IPS DF 4.7 (cell line): ENCODE results near the gene CDKAL1.
"Not testable (repeated sequence)": the region's sequence is repeated elsewhere in the genome, so short reads cannot be mapped to it uniquely, and the experiment has no call there.

Experiments used
- DNase-seq: peaks from one replicate; pipeline ENCODE4 v3.0.0-alpha.2; 2013; ENCODE audit warnings: low spot score; ENCODE audit errors: extremely low read depth

CDKAL1 gene

GRCh38 chr6:21235162-21235561 is 700.9 kb downstream of the CDKAL1 start:
- DNase-seq = no peak

DNA sequence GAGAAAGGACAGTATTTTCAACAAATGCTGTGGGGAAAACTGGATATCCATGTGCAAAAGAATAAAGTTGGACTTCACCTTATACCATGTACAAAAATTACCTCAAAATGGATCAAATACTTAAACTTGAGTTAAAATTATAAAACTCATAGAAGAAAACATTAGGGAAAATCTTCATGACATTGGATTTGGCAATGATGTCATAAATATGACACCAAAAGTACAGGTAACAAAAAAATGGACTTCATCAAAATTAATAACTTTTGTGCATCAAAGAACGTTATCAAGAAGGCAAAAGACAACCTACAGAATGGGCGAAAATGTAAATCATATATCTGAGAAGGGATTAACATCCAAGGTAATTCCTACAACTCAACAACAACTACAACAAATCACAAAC is 704.0 kb downstream of the CDKAL1 start:
- DNase-seq = no peak

- DNase-seq = no peak
These were observed 706.5 kb downstream of the CDKAL1 start for GRCh38 chr6:21240709-21241108.

DNA sequence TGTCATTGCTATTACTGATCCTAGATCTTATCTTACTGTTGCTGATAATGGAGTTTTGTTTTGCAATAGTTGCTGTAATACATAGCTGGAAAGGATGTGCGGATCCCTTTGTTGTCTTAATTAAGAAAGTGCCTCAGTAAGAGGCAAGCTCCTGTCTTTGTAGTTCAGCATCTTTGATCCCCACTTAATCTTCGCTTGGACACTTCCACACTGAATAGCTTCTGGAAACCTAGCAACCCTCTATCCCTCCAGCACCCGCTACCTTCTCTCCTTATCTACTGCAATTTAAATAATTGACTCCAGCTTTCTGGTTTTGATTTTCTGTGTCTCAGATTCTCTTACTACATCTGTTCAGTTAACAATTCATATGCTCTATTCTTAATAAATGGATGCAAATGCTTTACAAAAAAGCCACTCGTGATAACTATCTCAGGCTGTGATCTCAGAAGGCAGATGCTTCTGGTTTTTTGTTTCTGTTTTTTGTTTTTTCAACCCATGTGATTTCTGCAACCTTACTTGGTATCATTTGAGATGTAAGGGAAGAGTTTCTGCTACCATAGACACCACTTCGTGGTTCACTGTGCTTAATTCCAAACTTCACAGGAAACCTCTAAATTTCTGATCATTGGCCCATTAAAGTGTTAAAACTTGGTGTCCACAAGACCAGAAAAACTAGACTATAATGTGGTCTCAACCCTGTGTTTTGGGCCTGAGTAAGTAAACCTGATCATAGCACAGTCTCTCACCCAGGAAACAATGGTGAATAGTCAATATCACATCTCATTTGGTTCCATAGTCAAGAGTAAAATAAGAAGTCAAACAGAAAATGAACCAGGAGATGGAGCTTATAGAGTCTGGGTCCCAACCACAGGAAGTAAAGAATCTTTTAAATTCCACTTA is 707.2 kb downstream of the CDKAL1 start:
- DNase-seq = no peak

- DNase-seq = no peak
These were observed 710.7 kb downstream of the CDKAL1 start for GRCh38 chr6:21244897-21245470.

GRCh38 chr6:21245488-21245887 is 711.2 kb downstream of the CDKAL1 start:
- DNase-seq = no peak

DNA sequence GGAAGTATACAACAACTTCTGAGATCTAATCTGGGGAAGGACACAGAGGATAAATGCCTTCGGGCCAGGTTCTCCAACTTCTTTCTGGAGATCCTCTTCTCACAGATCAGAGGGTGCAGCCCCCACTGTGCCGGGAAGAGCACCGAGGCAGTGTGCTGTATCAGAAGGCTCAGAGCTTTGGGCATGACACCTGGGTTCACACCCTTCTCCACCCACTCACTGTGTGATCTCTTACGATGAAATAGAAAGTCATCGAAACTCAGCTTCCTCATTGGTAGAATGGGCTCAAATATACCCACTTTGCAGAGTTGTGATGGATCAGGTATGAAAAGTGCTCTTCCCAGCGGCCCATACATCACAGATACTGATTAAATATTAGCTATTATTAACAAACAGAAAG is 711.8 kb downstream of the CDKAL1 start:
- DNase-seq = no peak

DNA sequence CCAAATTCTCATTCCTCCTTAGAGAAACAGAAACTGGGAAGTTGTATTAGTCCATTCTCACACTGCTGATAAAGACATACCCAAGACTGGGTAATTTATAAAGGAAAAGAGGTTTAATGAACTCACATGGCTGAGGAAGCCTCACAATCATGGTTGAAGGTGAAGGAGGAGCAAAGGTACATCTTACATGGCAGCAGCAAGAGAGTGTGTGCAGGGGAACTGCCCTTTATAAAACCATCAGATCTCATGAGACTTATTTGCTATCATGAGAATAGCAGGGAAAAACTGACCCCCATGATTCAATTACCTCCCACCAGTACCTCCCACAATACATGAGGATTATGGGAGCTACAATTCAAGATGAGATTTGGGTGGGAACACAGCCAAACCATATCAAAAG is 720.2 kb downstream of the CDKAL1 start:
- not testable (repeated sequence) for DNase-seq

DNA sequence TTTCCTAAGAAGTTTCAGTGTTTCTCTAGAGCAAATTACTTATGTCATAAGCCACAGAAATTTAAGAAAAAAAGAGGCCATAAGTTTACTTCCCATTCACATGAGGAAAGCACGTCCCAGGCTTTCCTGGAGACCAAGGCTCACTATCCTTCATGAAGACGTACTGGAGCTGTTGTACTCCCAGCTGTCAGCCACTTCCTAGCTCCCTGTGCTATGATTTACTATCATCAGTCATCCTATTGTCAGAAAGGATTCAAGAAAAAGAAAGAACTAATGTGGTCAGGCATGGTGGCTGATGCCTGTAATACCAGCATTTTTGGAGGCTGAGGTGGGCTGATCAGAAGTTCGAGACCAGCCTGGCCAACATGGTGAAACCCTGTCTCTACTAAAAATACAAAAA is 721.9 kb downstream of the CDKAL1 start:
- DNase-seq = no peak

- DNase-seq = no peak
These were observed 722.9 kb downstream of the CDKAL1 start for GRCh38 chr6:21257125-21257524.

DNA sequence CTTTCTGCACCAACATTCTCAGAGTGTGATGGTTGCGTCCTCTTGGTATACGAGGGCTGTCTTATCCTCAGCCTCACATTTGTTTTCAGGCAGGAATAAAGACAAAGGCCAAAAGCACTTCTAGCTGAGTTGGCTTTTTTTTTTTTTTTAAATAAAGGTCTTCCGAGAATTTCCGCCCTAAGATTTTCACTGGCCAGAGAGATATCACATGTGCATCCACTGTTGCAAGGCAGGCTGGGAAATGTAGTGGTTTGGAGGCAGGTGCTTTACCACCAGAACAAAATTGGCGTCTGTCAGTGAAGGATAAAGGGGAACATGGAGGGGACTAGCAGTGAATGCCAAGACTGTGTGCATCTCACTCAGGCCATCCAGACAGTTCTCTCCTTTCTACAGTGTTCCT is 724.4 kb downstream of the CDKAL1 start:
- no peak for DNase-seq

DNA sequence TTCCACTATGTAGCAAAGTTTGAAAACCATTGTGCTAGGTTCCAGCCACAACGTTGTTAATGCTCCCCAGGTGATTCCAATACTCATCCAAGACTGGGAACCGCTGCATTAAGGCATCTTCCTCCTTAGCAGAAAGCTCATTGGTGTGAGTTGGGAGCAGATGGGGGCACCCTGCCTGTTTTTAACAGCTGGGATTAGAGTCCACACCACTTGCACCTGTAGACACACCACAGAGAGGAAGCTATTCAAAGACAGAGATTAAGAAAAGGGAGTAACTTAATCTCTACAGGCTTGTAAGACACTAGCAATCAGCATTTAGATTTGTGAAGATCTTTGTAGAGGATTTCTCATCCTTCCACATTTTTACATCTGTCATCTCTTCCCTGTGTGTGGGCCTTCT is 725.4 kb downstream of the CDKAL1 start:
- DNase-seq = no peak

GRCh38 chr6:21262504-21262903 is 728.2 kb downstream of the CDKAL1 start:
- DNase-seq = no peak

- DNase-seq = no peak
These were observed 729.5 kb downstream of the CDKAL1 start for GRCh38 chr6:21263531-21264287.

- no peak for DNase-seq
These were observed 730.2 kb downstream of the CDKAL1 start for GRCh38 chr6:21264288-21265033.

DNA sequence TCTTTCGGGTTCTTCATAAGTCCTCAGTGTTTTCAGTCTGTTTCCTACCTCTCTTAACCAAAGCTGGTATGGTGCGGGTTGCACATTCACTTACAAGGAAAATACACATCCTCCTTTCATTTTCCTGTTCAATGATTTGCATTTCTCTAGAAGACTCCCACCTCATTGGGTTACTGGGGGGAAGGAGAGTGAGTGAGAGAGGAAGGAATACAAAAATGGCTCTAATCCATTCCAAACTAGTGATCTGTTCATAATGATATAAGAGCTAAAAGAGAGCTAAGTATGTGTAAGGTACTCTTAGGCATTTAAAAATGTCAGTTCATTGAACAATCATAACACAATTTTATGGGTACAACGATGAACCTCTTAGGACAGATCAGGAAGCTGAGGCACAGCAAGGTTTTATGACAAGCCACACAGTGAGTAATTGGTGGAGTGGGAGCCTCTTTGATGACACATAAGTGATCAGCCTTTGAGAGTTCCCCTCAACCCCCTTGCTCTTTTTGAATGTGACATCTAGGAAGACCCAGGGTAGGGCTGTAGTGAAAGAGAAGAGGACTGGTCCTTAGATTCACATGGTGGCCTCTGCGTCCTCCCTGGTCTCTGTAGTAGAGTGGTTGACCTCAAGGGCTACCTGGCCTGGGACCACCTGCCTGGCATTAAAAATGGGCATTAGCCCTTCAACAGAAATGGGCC is 730.9 kb downstream of the CDKAL1 start:
- no peak for DNase-seq

- DNase-seq = no peak
These were observed 731.4 kb downstream of the CDKAL1 start for GRCh38 chr6:21265730-21266044.

GRCh38 chr6:21270636-21271201 is 736.5 kb downstream of the CDKAL1 start:
- DNase-seq = no peak

DNA sequence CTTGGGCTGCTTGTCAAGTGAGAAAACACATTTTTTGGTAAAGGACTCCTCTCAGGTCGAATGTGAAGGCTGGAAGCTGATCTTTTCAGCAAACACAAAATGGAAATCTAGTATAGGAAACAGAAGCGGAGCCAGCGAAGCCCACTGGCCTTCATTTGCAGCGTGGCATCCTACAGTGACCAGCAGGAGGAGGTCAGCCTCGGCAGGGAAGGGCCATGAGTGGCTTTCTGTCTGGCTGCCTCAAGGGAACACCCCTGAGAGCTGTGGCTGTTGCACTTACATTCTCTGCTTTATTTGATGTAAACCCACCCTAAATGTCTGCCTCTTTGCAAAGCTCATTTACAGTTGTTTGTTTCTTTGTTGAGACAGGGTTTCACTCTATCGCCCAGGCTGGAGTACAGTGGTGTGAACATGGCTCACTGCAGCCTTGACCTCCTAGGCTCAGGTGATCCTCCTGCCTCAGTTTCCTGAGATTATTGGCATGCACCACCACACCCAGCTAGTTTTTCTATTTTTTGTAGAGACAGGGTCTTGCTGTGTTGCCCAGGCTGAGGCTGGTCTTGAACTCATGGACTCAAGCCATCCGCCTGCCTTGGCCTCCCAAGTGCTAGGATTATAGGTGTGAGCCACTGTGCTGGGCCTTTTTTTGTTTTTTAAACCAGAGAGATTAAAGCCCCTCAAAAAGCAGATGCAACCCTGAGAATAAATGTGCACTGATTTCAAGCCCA is 737.3 kb downstream of the CDKAL1 start:
- DNase-seq = no peak

DNA sequence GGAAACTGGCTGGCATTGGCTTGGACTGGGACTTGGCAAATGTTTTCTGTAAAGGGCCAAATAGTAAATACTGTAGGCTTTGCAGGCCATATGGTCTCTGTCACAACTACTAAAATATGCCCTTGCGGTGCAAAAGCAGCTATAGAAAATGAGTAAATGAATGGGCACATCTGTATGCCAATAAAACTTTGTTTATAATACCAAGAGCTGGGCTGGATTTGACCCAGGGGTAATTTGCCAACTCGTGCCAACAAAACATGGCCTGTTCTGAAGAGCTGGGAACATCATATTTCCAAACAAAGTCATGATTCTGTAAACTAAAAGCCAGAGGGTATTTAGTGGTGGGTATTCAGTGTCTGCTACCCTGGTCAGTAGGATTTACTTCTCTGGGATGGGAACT is 739.2 kb downstream of the CDKAL1 start:
- DNase-seq = no peak
